ENCODE measurements around the gene TRIM52.

GRCh38 chr5:181229996-181230395 is 30.9 kb downstream of the TRIM52 start:
- TF ChIP-seq EZH2 (IDR thresholded peaks at IDR 0.05) (no peak), SRF (IDR thresholded peaks at IDR 0.05; ENCODE audit: low read depth) (no peak)
